WTC11 (cell line): Measurements from ENCODE around the gene FANCI.

Experiments used
- NFE2L1 ChIP-seq: sonication (generic); formaldehyde crosslinking; IDR thresholded peaks from 2 replicates; pipeline ENCODE4 v1.8.1; 2023; ENCODE audit warnings: missing genetic modification reagents
- TF ChIP-seq, protein P1 (sequence below): sonication (generic); formaldehyde crosslinking; IDR thresholded peaks from 2 replicates; pipeline ENCODE4 v1.8.0; 2022; ENCODE audit warnings: mild to moderate bottlenecking, missing genetic modification reagents

DNA sequence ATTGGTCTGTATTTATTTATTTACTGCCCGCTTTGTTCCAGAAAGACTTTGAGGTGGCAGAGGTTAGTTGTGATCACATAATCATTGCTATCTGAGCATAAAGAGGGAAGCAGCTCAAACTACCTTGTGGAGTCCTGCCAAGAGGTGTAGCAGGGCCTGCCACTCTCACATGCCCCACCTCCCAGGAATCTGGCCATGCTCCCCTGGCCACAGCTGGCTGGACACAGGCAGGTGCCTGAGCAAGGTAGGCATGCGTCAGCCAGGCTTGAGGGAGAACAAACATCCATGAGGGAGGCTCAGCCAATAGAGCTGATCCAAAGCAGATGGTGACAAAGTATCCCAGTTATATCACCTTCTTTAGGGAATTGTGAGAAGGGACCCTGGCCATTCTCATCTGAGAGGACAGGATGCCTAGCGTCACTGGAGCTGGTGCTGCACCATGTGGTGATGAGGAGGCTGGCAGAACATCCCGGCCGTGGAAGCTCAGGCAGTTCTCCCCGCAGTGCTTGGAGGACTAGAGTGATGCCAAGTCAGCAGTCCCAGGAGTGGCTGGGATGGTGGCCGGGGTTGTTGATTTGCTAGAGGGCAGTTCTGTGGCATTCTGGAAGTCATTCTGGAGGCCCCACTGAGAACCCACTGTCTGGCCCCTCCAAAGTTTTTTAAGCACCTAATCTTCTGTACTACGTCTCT, 97.7 kb downstream of the FANCI start:
- no peak for TF ChIP-seq NFE2L1 (CRISPR knock-in tag)
- TF ChIP-seq, protein P1, sequence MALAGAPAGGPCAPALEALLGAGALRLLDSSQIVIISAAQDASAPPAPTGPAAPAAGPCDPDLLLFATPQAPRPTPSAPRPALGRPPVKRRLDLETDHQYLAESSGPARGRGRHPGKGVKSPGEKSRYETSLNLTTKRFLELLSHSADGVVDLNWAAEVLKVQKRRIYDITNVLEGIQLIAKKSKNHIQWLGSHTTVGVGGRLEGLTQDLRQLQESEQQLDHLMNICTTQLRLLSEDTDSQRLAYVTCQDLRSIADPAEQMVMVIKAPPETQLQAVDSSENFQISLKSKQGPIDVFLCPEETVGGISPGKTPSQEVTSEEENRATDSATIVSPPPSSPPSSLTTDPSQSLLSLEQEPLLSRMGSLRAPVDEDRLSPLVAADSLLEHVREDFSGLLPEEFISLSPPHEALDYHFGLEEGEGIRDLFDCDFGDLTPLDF: no peak
